Measurements from ENCODE around the gene GLE1.
"Not testable (repeated sequence)": the region's sequence is repeated elsewhere in the genome, so short reads cannot be mapped to it uniquely, and the experiment has no call there.

The GLE1 gene

DNA sequence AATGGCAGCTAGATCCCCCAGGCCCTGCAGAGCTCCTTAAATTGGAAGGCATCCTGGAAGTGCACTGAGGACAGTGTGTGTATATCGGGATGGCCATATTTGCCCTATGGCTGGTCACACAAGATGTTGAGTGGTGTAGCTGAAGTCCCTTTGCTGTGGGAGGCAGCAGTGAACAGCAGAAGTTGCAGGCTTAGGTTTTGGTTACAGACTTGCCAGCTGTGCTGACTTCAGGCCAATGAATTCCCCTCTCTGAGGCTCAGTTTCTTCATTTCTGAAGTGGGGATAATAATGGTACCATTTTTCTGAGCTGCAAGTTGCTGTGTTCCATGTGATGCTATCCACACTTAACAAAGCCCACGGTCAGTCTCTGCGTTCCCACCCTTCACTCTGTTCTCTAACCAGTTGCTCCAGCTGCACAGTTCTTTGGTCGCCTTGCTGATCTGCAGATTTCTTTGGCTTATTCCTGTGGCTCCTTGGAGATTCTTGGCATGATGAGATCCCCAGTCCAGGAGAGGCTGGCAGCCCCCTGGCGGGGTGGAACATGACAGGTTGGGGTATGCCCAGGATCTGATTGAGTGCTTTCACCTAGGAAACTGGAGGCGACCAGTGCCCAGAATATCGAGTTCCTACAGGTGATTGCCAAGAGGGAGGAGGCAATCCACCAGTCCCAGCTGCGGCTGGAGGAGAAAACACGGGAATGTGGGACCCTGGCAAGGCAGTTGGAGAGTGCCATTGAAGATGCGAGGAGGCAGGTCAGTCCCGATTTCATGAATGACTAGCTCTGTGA is 6.5 kb upstream of the GLE1 start:
- DNase-seq: no peak

DNA sequence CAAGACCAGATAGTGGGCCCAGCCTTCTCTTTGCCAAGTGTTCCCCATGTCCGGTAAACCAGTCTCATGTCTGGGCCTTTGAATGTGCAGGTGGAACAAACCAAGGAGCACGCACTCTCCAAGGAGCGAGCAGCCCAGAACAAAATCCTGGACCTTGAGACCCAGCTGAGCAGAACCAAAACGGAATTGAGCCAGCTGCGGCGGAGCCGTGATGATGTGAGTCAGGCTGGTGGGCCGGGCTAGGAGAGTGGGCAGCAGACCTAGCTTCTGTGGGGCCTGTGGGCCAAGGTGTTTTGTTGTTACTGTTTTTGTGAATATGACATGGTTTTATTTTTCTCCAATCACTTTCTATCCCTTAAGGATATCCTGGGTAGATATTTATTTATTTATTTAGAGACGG is 5.6 kb upstream of the GLE1 start:
- no peak for DNase-seq

DNA sequence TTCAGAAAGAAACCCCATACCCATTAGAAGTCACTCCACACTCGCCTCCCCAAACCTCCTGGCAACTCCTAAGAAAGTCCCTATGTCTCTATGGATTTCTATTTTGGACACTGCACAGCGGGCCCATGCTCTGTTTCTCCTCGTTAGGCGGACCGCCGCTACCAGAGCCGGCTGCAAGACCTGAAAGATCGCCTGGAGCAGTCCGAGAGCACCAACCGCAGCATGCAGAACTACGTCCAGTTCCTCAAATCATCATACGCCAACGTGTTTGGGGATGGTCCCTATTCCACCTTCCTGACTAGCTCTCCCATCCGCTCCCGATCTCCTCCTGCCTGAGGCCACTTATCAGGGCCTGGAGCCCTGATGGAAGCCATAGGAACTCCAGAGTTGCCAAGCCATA is 4.6 kb upstream of the GLE1 start:
- DNase-seq: no peak

DNA sequence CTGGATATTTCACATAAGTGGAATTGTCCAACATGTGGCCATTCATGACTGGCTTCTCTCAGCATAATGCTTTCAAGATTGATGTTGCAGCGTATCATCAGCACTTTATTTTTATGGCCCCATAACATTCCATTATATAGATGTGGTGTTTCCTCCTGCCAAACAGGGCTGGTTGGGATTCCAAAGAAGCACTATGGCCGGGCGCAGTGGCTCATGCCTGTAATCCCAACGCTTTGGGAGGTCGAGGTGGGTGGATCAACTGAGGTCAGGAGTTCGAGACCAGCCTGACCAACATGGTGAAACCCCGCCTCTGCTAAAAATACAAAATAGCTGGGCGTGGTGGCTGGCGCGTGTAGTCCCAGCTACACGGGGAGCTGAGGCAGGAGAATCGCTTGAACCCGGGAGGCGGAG is 1.1 kb upstream of the GLE1 start:
- DNase-seq: not testable (repeated sequence)

DNA sequence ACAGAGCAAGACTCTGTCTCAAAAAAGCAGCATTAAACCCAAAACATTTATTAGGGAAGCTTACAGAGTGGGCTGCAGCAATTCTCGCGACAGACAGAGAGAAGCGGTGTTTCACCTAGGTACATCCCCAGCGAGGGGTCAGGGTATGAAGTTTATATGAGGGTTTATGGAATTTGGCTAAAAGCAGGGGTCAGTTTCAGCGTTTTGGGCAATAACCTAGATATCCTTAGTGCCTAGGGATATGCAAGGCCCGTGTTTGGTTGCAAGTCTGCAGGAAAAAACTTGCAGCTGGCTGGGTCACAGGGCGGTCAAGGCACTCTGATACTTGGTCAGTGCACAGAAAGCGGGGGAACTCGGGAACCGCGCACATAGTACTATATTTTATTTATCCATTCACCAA is 649 bp upstream of the GLE1 start:
- no peak for DNase-seq

DNA sequence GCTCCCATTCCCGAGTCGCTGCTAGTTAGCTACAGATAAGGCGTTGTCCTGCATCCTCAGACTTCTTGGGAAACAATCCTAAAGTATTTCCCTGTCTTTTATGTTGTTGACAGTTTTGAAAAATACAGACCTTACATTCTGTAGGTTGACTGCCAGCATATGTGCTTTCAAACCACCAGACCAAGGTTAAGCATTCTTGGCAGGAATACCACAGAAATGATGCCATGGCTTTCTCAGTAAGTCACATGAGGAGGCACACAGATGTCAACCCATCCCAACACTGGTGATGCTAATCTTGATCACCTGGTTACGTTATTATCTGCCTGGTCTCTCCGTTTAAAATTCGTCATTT is 871 bp downstream of the GLE1 start:
- DNase-seq: no peak

DNA sequence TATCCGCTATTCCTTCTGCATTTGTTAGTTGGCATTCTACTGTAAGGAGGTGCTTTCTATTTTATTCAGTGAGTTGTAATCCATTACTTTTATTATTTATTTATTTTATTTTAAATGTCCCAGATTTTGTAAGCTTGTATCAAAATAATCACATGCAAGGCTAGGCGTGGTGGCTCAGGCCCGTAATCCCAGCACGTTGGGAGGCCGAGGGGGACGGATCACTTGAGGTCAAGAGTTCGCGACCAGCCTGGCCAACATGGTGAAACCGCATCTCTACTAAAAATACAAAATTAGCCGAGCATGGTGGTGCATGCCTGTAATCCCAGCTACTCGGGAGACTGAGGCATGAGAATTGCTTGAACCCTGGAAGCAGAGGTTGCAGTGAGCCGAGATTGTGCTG is 1.4 kb downstream of the GLE1 start:
- not testable (repeated sequence) for DNase-seq

DNA sequence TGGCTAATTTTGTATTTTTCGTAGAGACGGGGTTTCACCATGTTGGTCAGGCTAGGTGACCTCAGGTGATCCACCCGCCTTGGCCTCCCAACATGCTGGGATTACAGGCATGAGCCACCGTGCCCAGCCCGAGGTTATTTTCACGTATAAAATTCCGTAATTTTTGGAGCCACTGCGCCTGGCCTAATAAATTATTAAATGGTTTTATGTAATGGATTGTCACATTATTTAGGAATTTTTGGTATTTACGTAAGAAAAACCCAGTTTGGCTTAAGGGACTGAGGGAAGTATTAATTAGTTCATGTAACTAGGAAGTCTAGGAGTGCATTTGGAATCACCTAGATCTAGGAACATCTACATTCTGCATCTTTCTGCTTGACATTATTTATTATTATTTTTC is 8.3 kb downstream of the GLE1 start:
- DNase-seq: no peak

DNA sequence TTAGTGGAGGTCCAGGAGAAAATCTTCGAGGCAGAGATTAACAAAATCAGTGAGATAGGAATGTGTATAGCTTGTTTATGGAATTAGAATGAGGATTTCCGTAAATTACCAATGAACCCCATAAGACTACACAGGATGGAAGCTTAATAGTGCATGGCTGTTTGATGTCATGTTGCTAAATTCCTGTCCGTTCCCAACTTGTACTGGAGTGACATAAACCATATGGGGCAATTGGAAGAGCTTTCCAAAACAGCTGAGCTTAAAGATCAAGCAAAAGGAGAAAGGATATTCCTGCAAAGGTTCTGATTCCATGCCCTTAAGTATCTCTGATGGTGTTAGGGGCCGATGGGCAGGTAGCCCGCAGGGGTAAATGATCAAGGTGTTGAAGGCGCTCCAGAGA is 17.4 kb downstream of the GLE1 start:
- DNase-seq: no peak

DNA sequence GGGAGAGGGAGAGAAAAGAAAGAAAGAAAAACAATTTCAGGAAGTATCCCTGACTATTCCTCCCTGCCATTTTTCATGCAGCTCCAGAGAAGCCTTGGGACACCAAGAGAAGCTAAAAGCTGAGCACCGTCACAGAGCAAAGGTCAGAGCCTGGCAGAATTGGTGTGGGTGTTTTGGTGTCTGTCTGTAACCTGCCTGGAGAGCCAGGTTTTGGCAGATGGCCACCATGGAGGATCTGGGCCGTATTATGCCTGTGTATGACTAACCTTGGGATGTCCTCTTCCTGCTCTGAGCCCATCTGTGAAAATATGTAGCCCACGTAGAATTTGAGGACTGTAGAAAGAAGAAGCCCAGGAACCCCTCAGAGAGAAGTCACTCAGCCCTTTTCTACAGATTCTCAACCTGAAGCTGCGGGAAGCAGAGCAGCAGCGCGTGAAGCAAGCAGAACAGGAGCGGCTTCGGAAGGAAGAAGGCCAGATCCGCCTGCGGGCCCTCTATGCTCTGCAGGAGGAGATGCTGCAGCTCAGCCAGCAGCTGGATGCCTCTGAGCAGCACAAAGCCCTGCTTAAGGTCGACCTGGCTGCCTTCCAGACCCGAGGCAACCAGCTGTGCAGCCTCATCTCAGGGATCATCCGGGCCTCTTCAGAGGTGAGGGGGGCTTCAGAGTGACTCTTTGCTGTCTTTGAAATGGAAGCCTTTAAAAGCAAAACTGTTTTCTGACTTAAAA is 18.8 kb downstream of the GLE1 start:
- DNase-seq: no peak

DNA sequence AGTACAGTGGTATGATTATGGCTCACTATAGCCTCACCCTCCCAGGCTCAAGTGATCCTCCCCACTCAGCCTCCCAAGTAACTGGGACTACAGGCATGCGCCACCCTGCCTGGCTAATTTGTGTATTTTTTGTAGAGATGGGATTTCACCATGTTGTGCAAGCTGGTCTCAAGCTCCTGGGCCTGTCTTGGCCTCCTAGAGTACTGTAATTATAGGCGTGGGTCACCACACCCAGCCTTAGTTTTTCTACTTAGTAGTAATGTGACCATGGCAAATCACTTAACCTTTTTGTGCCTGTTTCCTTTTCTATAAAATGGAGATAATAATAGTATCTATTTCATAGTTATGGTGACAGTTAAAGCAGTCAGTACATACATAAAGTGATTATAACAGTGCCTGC is 22.2 kb downstream of the GLE1 start:
- DNase-seq: no peak

DNA sequence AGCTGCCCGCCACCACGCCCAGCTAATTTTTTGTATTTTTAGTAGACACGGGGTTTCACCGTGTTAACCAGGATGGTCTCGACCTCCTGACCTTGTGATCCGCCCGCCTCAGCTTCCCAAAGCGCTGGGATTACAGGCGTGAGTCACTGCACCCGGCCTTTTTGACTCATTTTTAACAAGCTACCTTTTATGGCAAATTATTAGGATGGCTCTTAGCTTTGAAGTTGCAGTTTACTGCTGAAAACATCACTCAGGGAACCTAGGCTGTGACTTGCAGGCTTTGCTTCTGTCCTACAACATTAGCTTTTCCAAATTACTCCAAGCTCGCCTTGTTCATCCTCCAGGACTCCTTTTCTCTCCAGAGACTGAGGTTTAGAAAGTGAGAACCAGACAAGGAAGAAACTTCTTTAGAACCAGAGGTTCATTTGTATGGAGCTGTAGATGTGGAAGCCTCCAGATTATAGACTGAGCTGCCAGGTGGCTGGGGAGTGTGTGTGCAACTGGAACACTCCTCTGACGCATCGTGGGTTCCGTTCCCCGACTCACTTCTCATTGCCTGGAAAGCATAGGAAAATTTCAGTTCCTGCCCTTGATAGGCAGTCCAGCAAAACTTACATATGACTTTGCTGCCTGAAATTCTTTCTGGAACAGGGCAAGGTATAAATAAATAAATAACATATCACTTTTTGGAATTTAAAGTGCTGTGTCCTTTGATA is 24.1 kb downstream of the GLE1 start:
- no peak for DNase-seq

DNA sequence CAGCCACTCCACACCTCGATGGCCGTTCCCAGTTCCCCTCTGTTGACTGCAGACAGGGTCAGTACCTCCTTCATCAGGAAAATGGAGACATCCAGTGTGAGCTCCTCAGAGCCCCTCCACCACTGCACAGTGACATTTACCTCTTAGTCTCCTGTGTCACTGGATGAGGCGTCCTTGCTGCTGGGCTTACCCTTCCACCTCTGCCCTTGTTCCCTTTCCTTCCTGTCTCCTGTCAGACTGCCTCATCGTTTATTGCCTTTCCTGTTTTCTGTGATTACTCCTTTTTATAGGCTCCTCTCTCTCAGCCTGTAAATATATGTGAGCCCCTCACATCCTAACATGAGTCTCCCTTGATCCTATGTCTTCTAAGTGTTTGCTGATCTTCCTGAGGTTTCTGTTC is 24.7 kb downstream of the GLE1 start:
- no peak for DNase-seq

DNA sequence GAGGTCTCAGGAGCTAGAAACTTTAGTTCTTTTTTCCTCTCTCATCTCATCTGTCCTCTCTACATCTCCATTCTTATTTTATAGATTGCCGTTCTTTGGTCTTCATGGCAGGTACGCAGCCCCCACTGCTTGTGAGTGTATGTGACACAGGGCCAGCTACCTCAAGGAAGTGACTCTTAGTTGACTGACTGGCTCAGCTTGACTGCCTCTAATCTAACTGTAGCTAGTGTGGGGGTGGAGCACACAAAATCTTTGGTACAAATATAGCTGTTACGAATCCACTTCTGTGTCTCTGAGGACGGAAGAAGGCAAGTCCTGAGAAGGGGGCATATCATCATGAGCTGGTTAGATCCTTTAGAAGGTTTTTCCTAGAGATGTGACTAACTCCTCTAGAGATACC is 28.1 kb downstream of the GLE1 start:
- DNase-seq: no peak

DNA sequence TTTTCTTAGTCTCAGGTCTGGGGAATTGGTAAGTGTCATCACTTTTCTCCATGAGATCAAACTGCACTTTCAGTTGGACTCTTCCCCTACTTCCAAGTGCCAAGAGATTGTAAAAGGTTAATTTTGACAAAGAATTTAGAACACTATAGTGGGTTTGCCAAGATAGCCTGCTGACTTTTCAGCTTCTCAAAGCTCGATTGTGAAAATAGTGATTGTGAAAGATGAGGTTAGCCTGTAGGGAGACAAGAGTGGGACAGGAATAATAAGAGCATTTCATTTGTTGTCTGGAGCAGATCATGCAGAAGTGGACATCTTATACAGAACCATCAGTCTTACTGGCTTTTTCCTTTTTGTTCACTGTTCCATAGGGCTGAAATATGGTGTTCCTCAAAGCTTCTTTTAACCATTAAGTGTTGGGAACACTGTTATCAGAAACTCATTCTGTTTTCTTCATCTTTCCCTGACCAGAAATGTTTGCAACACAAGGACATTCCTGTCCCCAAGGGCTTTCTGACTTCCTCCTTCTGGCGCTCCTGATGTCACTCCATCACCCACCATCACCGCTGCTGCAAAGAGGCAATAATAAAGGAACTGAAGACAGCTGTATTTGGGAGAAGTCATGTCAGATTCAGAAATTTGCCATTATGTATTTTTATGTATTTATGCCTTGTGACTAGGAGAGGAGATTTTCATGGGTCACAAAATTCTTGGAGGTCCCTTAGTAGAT is 36.3 kb downstream of the GLE1 start:
- DNase-seq: no peak

DNA sequence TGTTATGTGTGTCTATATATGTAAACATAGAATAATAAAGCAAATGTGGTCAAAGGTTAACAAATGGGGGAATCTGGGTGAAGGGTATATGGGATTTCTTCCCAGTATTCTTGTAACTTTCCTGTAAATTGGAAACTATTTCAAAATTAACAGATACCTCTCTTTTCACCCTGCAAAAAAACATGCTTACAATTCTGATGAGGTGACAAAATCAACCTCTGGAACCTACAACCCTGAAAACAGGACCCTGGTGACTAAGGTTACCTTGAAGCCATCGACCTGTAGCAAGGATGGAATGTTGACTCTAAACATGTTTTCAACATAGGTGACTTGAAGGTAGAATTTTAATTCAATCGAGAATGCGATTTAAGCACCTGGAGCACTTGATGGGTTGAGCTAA is 42.0 kb downstream of the GLE1 start:
- DNase-seq: no peak

DNA sequence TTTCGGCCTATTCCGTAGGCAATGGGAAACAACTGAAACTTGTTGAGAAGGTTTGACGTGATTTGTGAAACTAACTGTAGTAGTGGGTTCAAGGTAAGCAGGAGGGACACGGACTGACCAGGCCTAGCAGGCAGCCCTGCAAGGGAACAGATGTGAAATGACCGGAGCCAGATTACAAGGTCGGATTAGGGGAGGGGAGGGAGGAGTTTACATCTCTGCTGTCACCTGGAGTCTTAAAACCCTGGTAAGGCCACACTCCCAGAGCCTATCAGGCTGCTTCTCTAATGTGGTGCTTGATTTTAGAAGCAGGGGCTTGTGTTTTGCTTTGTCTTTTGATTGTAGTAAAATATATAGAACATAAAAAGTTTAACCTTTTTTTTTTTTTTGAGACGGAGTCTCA is 44.4 kb downstream of the GLE1 start:
- no peak for DNase-seq

DNA sequence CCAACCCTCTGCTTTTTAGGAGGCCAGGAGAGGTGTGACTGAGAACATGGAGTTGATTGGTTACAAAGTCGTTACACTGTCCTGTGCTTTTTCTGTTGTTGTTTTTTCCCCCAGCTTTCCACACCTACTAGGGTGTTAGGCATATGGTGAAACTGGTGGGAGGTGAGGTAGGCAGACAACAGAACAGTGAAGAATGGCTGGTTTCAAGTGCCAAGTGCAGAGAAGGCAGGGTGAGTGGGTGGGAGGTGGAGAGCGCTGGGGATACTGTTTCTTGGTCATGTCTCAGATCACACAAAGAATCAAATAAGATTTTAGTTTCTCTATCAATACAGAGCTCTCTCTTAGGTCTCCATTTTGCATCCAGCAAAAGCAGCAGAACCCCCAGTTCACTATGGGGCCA is 45.7 kb downstream of the GLE1 start:
- DNase-seq: no peak

DNA sequence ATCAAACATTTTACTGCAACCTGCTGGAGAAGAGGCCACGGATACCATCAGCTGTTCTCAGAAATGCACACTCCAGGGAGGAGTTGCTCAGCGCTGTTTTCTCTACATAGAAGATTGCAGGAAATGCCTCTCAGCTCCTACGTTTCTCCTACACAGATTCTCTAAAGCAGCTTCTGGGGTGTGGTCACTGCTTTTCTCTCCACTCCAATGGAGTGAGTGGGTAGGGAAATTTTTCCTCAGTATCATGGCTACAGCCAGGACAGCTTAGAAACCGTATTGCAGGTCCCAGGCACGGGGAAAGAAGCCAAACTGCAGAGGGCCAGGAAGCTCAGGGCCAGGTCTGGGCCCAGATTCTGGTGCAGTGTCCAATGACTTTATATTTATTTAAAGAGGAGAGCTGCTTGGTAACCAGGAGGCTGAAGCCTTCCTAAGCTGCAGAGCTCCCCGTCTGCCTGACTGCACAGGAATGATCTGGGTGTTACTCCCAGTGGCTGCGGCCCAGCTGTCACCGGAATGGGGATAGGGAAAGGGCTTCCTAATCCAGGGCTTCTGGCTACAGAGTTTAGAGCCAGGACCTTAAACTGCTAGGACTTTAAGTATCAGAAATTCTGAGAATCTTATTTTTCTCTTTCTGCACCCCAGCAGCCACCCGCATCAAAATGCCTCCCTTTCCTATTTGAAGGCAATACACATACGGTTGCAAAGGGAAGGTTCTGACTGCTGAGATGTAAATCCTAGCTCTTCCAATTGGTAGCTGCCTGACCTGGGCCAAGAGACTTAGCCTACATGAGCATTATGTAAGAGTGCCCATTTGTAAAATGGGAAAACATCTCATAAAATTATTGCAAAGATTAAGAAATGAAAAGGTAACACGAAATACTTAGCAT is 46.5 kb downstream of the GLE1 start:
- no peak for DNase-seq

DNA sequence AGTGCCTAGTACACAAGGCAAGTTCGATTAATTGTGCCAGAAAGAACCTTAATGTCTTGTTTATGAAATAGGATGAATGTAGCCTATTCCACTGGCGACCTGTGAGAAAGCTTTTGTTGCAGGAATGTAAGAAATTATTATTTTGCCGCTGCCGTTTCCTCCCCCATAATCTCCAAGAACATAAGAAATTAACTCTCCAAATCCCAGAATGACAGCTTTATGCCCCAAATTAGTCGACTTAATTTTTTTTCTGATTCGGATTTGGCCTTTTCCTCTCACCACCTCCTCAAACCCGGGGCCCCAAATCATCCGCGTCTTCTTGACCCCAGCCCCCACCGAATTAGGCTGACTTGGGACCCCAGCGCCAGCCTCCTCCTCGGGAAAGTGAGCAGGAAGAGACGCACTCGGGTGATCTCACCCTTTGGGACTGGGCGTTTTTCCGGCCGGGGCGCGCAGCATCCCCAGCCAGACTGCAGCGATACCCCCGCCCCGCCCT is 47.2 kb downstream of the GLE1 start:
- no peak for DNase-seq

DNA sequence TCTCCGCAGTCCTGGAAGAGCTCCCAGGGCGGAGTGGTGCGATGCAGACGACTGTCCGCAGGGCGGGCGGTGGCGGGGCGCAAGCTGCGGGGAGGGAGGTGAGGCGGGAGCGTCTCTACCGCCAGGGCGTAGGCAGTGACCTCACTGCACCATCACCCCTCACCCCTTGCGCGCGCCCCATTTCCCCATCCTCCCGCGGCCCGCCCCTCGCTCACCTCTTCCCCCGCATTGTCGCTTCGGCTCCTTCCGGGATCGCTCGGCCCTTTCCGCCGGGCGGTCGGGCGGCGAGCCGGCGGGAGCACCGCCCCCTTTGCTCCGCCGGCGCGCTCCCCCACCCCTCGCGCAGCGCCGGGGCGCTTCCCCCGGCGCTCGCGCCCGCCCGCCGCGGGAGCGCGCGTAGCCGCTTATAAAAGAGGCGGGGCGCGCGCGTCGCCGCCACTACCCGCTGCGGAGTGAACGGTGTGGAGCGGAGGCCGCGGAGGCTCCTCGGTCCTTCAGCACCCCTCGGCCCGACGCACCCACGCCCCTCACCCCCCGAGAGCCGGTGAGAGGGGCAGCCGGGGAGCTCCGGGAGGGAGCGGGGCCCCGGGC is 47.7 kb downstream of the GLE1 start, which contains the start of gene SPTAN1:
TSS of gene SPTAN1 (plus strand) at position 435 of the 591 bp plus-strand sequence. CDS start 14,154 bp downstream, outside the sequence.
- DNase-seq: peak; percentile 80
